AG08395 (cell line): ENCODE results near the gene C1QA.
A peak's percentile ranks its signal among the peaks of the same experiment; 100 is the strongest.

ENCODE experiments used
- DNase-seq: peaks from one replicate; pipeline ENCODE4 v3.0.0; 2012; ENCODE audit warnings: mixed read lengths, low spot score

Gene C1QA

GRCh38 chr1:22612671-22613571 is 23.5 kb upstream of the C1QA start:
- DNase-seq = no peak

DNA sequence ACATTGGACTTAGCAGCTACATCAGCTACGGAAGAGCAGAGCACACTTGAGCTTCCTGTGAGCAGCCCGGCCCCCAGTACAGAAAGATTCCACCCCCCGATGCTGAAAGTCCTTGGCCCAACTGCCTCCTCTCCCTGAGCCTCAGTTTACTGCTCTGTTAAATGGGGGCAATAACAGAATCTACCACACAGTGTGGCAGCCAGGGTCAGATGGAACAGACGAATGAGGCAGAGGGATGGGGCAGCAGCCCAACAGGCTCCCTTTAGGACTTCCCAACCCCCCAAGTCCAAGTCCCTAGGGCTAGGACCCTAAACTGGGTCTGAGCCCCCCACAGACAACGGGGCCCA is 22.9 kb upstream of the C1QA start:
- no peak for DNase-seq

DNA sequence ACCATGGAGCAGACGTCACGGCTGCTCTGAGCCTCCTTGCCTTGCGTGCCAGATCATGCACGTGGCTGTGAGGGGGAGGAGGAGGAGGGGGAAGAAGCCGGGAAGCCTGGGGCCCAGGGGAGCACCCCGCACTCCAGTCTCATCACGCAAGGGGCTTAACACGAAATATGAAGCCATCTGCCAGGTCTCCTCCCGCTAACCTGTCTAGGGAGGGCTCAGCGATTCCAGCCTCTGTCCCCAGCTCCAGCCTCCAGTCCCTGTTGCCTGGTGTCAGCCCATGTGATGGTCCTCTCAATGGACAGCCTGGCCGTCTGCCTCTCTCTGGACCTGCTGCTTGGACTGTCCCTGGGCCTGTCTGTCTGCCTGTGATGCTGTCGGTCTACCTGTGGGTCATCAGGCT is 22.5 kb upstream of the C1QA start:
- DNase-seq = no peak

DNA sequence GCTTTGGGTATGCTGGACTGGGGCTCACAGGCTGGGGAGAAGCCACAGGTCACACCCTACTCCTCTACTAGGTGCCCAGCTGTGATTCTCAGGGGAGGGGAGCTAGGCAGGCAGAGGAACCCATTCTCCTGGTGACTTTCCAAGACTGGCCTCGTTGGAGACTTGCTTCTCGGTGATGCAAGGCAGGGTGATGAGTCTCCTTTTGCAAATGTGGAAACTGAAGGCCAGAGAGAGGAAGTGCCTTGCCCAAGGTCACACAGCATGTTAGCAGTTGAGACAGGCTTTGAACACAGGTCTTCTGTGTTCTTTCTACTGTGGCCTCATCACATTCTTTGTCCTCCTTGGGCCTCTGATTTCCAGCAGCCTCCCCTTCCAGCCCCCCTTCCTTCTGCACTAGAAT is 20.5 kb upstream of the C1QA start:
- no peak for DNase-seq

- no peak for DNase-seq
These were observed 19.9 kb upstream of the C1QA start for GRCh38 chr1:22616571-22616970.

DNA sequence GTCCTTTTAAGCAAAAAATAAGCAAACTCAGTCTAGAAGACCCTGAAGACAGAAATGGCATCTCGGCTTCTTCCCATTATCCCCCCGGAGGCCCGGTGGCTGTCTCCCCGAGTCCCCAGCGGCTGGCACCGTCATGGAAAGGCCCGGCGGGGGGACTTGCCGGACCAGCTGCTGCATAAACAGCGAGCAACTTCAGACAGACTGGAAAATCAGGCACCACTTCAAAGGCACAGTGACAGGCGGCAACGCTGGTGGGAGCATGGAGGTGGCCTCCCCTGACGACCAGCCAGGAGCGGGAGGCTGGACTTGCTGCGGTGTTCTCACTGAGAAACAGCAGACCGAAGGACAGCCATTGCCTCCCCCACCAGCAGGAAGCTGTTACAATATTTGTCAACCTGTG is 18.4 kb upstream of the C1QA start:
- DNase-seq = no peak

DNA sequence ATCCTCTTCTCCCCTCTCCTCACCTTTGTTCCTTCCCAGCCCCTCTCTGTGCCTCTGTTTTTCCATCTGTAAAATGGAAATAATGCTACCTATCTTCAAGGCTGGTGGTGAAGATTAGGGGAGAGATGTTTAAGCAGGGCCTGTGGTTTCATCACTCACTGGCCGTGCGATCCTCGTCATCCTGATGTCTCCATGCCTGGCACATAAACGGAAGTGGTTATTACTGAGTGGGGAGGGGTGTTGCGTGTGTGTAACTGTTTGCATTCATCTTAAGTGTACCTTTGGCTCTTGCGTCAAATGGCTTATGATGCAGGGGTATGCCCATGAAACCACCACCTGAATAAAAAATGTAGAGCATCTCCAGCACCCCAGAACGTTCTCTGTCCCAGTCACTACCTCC is 17.2 kb upstream of the C1QA start:
- DNase-seq = no peak

DNA sequence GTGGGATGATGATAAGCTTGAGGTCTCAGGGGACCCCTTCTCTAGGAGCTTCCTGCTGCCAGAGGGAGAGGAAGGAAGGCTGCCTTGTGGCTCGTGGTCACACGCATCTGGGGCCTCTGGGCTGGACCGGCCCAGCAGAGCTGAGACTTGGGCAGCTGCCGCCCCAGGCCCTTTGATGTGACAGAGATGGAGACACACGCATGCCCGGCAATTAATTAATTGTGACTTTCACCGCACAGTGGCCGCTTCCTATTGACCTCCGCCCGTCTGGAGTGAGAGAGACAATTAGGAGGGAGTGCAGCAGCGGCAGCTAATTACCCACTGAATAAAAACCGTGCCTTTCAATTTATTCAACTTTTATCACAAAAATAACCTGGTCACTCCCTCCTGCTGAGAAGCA is 16.6 kb upstream of the C1QA start:
- DNase-seq = no peak

GRCh38 chr1:22621761-22622160 is 14.7 kb upstream of the C1QA start:
- DNase-seq = no peak

GRCh38 chr1:22625262-22625925 is 11.0 kb upstream of the C1QA start:
- peak; percentile 16 for DNase-seq

DNA sequence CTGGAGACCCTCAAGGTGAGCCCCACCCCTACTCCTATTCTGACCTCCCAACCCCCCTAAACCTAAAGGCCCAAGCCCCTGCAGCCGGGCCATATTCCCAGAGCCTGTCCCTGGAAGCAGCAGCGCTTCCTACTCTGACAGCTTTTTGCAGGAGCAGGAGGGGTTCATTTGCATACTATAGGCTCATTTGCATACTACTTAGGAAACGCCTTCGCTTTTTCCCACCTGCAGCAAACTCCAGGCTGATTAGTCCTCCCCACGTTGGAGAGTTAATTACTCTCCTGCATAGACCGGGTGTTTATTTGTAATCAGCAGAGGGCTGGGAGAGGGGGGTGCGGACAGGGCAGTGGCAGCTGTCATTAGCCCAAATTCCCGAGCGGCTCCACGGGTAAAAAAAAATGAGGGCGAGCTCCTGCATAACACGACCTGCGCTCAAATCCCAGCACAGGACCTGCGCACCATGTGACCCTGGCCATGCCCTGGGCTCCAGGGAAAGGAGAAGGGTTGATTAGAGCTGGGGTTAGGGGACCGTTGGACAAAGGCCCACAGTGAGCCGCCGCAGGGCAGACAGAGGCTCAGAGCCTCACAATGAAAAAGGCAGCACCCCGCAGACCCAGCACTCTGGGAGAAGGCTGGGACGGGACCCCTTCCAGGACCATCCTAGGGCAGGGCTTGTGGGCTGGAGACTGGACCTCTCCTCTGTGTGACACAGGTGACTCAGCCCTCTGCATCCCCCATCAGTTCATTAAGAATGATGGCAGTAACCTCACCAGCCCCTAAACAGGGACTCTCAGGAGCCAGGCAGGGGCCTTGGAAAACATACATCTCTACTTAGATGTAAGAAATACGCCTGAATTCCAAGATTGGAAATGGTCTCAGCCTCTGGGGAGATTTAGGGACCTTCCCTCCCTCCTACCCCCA is 9.9 kb upstream of the C1QA start:
- no peak for DNase-seq

DNA sequence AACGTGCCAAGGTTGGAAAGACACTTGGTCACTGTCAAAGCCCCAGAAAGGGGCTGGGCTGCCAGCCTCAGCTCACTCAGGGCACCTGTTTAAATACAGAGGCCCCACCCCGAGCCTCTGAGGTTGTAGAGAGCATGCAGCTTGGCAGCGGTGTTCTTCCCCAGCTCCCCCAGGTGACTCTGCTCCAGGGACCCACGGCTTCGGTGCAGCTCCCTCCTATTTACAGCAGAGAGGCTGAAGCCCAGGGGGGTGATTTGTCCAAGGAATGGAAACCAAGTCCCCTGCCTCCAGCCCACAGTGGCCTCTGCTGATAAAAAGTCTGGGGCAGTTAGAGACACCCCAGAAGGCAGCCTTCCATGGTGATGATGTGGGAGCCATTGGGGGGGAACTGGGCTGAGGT is 9.1 kb upstream of the C1QA start:
- no peak for DNase-seq

DNA sequence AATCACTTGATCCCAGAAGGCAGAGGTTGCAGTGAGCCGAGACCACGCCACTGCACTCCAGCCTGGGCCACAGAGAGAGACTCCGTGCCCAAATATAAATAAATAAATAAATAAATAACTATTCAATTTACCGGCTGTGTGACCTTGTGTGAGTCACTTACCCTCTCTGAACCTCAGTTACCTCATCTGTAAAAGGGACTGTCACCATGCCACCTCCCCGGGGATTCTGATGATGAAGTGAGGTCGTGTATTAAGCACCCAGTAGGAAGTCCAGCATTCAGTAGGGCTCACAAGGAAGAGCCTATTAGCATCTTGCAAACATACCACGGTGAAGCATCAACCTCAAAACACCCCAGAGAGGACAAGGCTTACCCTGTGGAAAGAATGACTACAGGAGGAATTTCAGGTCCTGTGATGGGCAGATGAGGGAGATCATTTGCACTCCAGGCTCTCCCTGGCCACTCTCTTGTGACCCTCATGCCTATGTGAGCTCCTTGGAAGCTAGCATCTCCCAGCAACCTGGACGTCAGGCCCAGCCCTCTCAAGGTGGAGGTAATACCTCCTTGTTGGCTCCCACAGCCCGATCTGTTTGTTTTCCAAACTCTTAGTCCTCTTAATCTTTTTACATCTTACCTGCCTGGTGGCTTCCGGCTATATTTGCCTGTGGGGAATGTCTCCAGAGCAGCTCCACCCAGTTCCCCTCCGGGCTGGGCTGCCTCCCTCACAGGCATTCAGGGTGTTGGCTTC is 7.6 kb upstream of the C1QA start:
- DNase-seq = no peak

DNA sequence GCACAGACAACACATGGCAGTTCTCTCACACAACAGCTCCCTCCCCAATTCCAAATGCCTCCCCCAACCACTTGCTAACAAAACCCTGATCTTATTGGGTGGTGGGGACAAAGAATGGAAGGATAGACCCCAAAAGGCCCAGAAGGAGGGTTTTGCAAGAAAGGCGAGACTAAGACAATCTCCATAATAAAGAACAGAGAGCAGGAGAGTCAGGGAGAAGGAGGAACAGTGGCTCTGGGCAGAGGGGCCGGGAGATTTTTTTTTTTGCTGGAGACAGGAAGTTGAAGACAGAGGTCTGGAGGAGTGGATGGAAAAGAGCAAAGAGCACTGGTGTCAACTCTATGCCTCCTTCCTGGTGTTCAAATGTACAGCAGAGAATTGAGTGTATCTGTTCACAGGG is 6.5 kb upstream of the C1QA start:
- no peak for DNase-seq

- DNase-seq = no peak
These were observed 2.5 kb upstream of the C1QA start for GRCh38 chr1:22633697-22634463.

DNA sequence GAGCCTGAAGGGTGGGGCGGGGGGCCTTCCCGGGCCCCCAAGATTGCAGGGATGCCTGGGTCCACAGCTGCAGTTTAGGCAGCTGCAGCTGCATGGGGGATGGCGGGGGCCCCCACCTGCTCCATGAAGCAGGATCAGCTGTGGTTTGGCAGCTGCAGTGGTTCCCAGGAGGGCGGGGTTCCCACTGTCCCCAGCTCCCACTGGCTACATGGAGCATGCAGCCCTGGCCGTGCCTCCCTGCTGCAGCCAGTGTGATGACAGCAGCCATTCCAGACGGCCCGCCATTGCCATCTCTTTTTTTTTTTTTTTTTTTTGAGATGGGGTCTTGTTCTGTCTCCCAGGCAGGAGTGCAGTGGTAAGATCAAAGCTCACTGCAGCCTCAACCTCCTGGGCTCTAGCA is 992 bp upstream of the C1QA start:
- no peak for DNase-seq

- no peak for DNase-seq
These were observed 499 bp downstream of the C1QA start for GRCh38 chr1:22636927-22637326.

DNA sequence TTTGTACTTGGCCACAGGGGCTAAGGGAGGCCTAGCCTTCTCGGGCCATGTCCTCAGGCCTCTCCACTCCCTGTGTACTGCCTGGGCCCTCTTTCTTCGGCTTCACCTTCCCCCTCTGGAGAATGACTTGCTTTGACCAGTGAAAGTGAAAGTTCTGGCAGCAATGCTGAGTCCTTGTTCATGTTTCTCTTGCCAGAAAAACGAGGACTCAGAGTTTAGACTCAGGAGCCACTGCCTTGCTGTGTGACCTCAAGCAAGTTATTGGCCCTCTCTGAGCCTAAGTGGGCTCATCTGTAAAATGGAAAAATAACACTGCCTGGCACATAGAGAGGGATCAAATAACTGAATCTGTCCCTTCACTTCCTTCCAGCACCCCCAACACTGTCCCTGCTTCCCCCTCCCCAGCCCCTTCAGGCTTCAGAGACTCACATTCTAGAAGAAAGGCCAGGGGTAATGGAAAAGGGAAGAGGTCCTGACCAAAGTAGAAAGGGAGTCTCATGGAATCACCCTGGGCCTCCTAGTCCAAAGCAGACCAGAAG is 1.5 kb downstream of the C1QA start:
- no peak for DNase-seq

GRCh38 chr1:22638476-22639234 is 2.2 kb downstream of the C1QA start:
- no peak for DNase-seq

DNA sequence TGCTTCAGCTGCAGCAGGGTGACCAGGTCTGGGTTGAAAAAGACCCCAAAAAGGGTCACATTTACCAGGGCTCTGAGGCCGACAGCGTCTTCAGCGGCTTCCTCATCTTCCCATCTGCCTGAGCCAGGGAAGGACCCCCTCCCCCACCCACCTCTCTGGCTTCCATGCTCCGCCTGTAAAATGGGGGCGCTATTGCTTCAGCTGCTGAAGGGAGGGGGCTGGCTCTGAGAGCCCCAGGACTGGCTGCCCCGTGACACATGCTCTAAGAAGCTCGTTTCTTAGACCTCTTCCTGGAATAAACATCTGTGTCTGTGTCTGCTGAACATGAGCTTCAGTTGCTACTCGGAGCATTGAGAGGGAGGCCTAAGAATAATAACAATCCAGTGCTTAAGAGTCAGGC is 2.9 kb downstream of the C1QA start:
- peak; percentile 53 for DNase-seq
